ENCODE results near the gene EEF1AKMT2.

The EEF1AKMT2 gene

GRCh38 chr10:124713679-124714255 lies 77.9 kb downstream of the EEF1AKMT2 start:
- TF ChIP-seq POLR2A (IDR thresholded peaks at IDR 0.05; ENCODE audit: low read depth, low read length), result no peak
- no peak for DNase-seq (ENCODE audit: insufficient read length, low spot score)

GRCh38 chr10:124712704-124713407 lies 78.8 kb downstream of the EEF1AKMT2 start:
- no peak for TF ChIP-seq POLR2A (IDR thresholded peaks at IDR 0.05; ENCODE audit: low read depth, low read length)
- DNase-seq (ENCODE audit: insufficient read length, low spot score), result no peak
- no peak for FAIRE-seq

More at GRCh38 chr10:124713679-124714255, 77.9 kb downstream of the EEF1AKMT2 start:
- FAIRE-seq, result no peak

GRCh38 chr10:124711145-124711544 lies 80.5 kb downstream of the EEF1AKMT2 start:
- TF ChIP-seq POLR2A (IDR thresholded peaks at IDR 0.05; ENCODE audit: low read depth, low read length), result no peak
- DNase-seq (ENCODE audit: insufficient read length, low spot score), result no peak
- no peak for FAIRE-seq

GRCh38 chr10:124710266-124710881 lies 81.3 kb downstream of the EEF1AKMT2 start:
- no peak for FAIRE-seq

GRCh38 chr10:124709861-124710260 lies 81.8 kb downstream of the EEF1AKMT2 start:
- FAIRE-seq, result no peak
- no peak for DNase-seq (ENCODE audit: insufficient read length, low spot score)
- no peak for TF ChIP-seq POLR2A (IDR thresholded peaks at IDR 0.05; ENCODE audit: low read depth, low read length)

More at GRCh38 chr10:124710266-124710881, 81.3 kb downstream of the EEF1AKMT2 start:
- no peak for TF ChIP-seq POLR2A (IDR thresholded peaks at IDR 0.05; ENCODE audit: low read depth, low read length)
- DNase-seq (ENCODE audit: insufficient read length, low spot score), result no peak

- no peak for DNase-seq (ENCODE audit: insufficient read length, low spot score)
- no peak for FAIRE-seq
- TF ChIP-seq POLR2A (IDR thresholded peaks at IDR 0.05; ENCODE audit: low read depth, low read length), result no peak
These were observed 82.7 kb downstream of the EEF1AKMT2 start for GRCh38 chr10:124708922-124709520.

GRCh38 chr10:124708246-124708779 lies 83.4 kb downstream of the EEF1AKMT2 start:
- FAIRE-seq (no peak), DNase-seq (ENCODE audit: insufficient read length, low spot score) (no peak)

More at GRCh38 chr10:124708246-124708779, 83.4 kb downstream of the EEF1AKMT2 start:
- no peak for TF ChIP-seq POLR2A (IDR thresholded peaks at IDR 0.05; ENCODE audit: low read depth, low read length)

All from H54 (cell line).